HepG2 (cell line): ENCODE data around the gene SYPL1. TPM values are rescaled to one million over a fixed set of nuclear protein-coding genes. Genes with fewer than 3 reads are reported as not detected.

ENCODE experiments used
- ATAC-seq: fragments of 200-7000 bp; cut with Tn5 transposase; 3 replicates; pipeline ENCODE4 v1.9.1; 2020; ENCODE audit warnings: mild to moderate bottlenecking, moderate library complexity
- BruUV-seq: library from RNA; stranded (reverse); fragments of 400-500 nt; replicated peaks from 2 replicates; lab custom pipeline; 2021; lab: Mats Ljungman, UMichigan
- CTCF ChIA-PET: fragments of 300-600 bp; formaldehyde crosslinking; extraction: SDS; loops from one replicate; lab custom pipeline; 2021; ENCODE audit warnings: low total read pairs, inconsistent platforms, low intra/inter-chr PET ratio; lab: Yijun Ruan, JAX
- POLR2A ChIA-PET: fragments of 350-600 bp; sonication (Branson Sonifier 250); formaldehyde crosslinking; loops from one replicate; lab custom pipeline; 2020; ENCODE audit warnings: antibody characterized with exemption, inconsistent platforms; lab: Yijun Ruan, JAX
- DNase-seq: peaks from one replicate; pipeline ENCODE4 v3.0.0-alpha.2; 2015; ENCODE audit warnings: low spot score
- FAIRE-seq: peaks from 3 replicates; lab custom pipeline; 2011; peaks lifted over from hg19 to GRCh38; lab: Jason Lieb, UNC
- H2AFZ ChIP-seq: one replicate; pipeline ENCODE4 v1.6.1; 2011; ENCODE audit warnings: low read length, inconsistent platforms
- H3K27ac ChIP-seq: fragments of 300-600 bp; 3 replicates; pipeline ENCODE4 v1.8.0; 2011; ENCODE audit warnings: mixed run types, mild to moderate bottlenecking, mixed read lengths, low read length, inconsistent platforms; ENCODE audit not compliant: insufficient read depth; ENCODE audit errors: extremely low read length
- H3K27me3 ChIP-seq, 2 experiments: fragments of 200-600 bp in 1 of 2; 2 replicates in 1 of 2; 3 replicates in 1 of 2; pipeline versions ENCODE4 v1.6.0 to v1.8.0; 2011; ENCODE audit warnings: low read length in 2 of 2, mild to moderate bottlenecking in 2 of 2, moderate library complexity in 2 of 2, inconsistent platforms in 1 of 2; ENCODE audit not compliant: insufficient read depth in 2 of 2, control insufficient read depth in 1 of 2
- H3K36me3 ChIP-seq, 2 experiments: fragments of 200-600 bp in 1 of 2; replicated peaks in 1 of 2; 2 replicates in 1 of 2; 3 replicates in 1 of 2; pipeline versions ENCODE4 v1.5.1 to v1.8.0; 2011; ENCODE audit warnings: low read length in 2 of 2, inconsistent platforms in 1 of 2; ENCODE audit not compliant: insufficient read depth in 2 of 2, control insufficient read depth in 1 of 2
- H3K4me1 ChIP-seq: 2 replicates; pipeline ENCODE4 v1.5.1; 2012; ENCODE audit warnings: low read length, inconsistent platforms; ENCODE audit not compliant: insufficient read depth
- H3K4me2 ChIP-seq: 2 replicates; pipeline ENCODE4 v1.6.0; 2011; ENCODE audit warnings: low read depth, low read length, inconsistent platforms
- H3K4me3 ChIP-seq, 3 experiments: fragments of 200-600 bp in 1 of 3; sonication (generic), shearing (Covaris generic) in 1 of 3; replicated peaks in 1 of 3; 2 replicates each; pipeline ENCODE4 v1.5.1; 2011 to 2016; ENCODE audit warnings: low read length in 3 of 3, inconsistent platforms in 2 of 3, low read depth in 2 of 3, mild to moderate bottlenecking in 2 of 3, control low read depth in 1 of 3, mixed read lengths in 1 of 3; ENCODE audit not compliant: insufficient read depth in 1 of 3
- H3K79me2 ChIP-seq: one replicate; pipeline ENCODE4 v1.6.1; 2011; ENCODE audit warnings: low read length, inconsistent platforms; ENCODE audit not compliant: insufficient read depth
- H3K9ac ChIP-seq: 2 replicates; pipeline ENCODE4 v1.6.0; 2011; ENCODE audit warnings: mild to moderate bottlenecking, low read depth, low read length, inconsistent platforms; ENCODE audit not compliant: insufficient read depth
- H3K9me3 ChIP-seq: 2 replicates; pipeline ENCODE4 v1.5.1; 2012; ENCODE audit warnings: mild to moderate bottlenecking, low read length
- H4K20me1 ChIP-seq: 2 replicates; pipeline ENCODE4 v1.6.0; 2011; ENCODE audit warnings: inconsistent platforms, mild to moderate bottlenecking, low read length, moderate library complexity; ENCODE audit not compliant: insufficient read depth
- ARNT ChIP-seq: fragments of 450-650 bp; IDR thresholded peaks from 2 replicates; pipeline ENCODE4 v1.6.1; 2017
- CBX2 ChIP-seq, 2 experiments: fragments of 200-600 bp in 1 of 2; sonication (generic); formaldehyde crosslinking in 1 of 2; IDR thresholded peaks; 2 replicates each; pipeline versions ENCODE4 v1.7.0 to v1.8.1; 2018 to 2022; ENCODE audit warnings: low read depth in 2 of 2, low read length in 1 of 2, mild to moderate bottlenecking in 1 of 2, missing genetic modification reagents in 1 of 2
- ELF1 ChIP-seq: sonication (generic); formaldehyde crosslinking; IDR thresholded peaks from 2 replicates; pipeline ENCODE4 v1.4.0; 2020; ENCODE audit warnings: missing genetic modification reagents
- ELF3 ChIP-seq: IDR thresholded peaks from 2 replicates; pipeline ENCODE4 v1.6.1; 2016; ENCODE audit warnings: missing genetic modification reagents, missing compliant biosample characterization
- NR2F6 ChIP-seq, 2 experiments: IDR thresholded peaks; 2 replicates each; pipeline ENCODE4 v1.6.1; 2016; ENCODE audit warnings: antibody characterized with exemption in 1 of 2, mild to moderate bottlenecking in 1 of 2
- POLR2AphosphoS5 ChIP-seq: IDR thresholded peaks from 2 replicates; pipeline ENCODE4 v1.6.1; 2012; ENCODE audit warnings: low read depth, low read length
- RAD51 ChIP-seq: fragments of 450-650 bp; IDR thresholded peaks from 2 replicates; pipeline ENCODE4 v1.6.1; 2016; ENCODE audit warnings: borderline replicate concordance
- SRSF1 ChIP-seq: fragments of 200-400 bp; formaldehyde crosslinking; optimal IDR thresholded peaks from 2 replicates; pipeline ENCODE3; 2017; ENCODE audit warnings: mild to moderate bottlenecking, low read depth, low read length, moderate library complexity
- STAG1 ChIP-seq: sonication (generic); formaldehyde crosslinking; IDR thresholded peaks from 2 replicates; pipeline ENCODE4 v1.4.0; 2020; ENCODE audit warnings: missing genetic modification reagents
- ZNF607 ChIP-seq: sonication (generic); formaldehyde crosslinking; IDR thresholded peaks from 2 replicates; pipeline ENCODE4 v1.5.1; 2020; ENCODE audit warnings: missing genetic modification reagents, mild to moderate bottlenecking, borderline replicate concordance
- WGBS: methylation state at CpG from one replicate; pipeline ENCODE4 v1.1.6; 2017; ENCODE audit warnings: low lambda C conversion rate; 5-methylcytosine and 5-hydroxymethylcytosine counted together
- in situ Hi-C: cut with HindIII; loops from 2 replicates; pipeline ENCODE4 v1.10.0; 2017; ENCODE audit warnings: low pct_unique_long_range_greater_than_20kb; ENCODE audit not compliant: extremely low pct_ligation_motif_present
- intact Hi-C: fragments of 100-400 bp; cut with micrococcal nuclease; formaldehyde crosslinking; loops from one replicate; pipeline ENCODE4 v1.10.0; 2022; ENCODE audit not compliant: unreplicated experiment
- polyA plus RNA-seq, 8 experiments: library from polyadenylated mRNA; depleted of rRNA in 3 of 8; stranded (reverse) in 7 of 8; unstranded in 1 of 8; fragments of >200 nt; fragmentation: Illumina TruSeq in 4 of 8; extraction: Trizol in 4 of 8; gene quantifications; 2 replicates each; pipeline versions ENCODE4 v1.2.1 to v1.2.3, GENCODE V29; 2011 to 2016; ENCODE audit warnings: low read depth in 4 of 8, missing spikeins in 1 of 8, mixed read lengths in 1 of 8; ENCODE audit not compliant: insufficient read depth in 1 of 8
- total RNA-seq, 5 experiments: library from RNA; depleted of rRNA; stranded (reverse); fragments of >200 nt; fragmentation: Illumina TruSeq; extraction: Trizol; gene quantifications; 2 replicates each; pipeline ENCODE4 v1.2.3, GENCODE V29; 2016; ENCODE audit warnings: low read depth in 1 of 5
- TF ChIP-seq, protein P1 (sequence below): sonication (generic); formaldehyde crosslinking; IDR thresholded peaks from 2 replicates; pipeline ENCODE4 v1.5.0; 2020; ENCODE audit warnings: missing genetic modification reagents

The SYPL1 gene
- total and polyA plus RNA-seq, 2 of the 13 experiments (the other 11 are each of a cell fraction or from before 2014, with no cell fraction given) = 27.5 to 40.2 TPM

- POLR2A ChIA-PET = no interaction called here
- no peak for ATAC-seq
- in situ Hi-C loops = no loop called here
These were observed 66.5 kb downstream of the SYPL1 start for GRCh38 chr7:106045586-106045985.

GRCh38 chr7:106045139-106045538 is 67.0 kb downstream of the SYPL1 start:
- H3K9me3 ChIP-seq = no peaks in the 10 kb centered on the region
- POLR2A ChIA-PET = no interaction called here
- intact Hi-C loops (no loop called here), in situ Hi-C loops (no loop called here)
- H3K9ac ChIP-seq = no peak overlapping the region
- CTCF ChIA-PET = no interaction called here
- H3K79me2 ChIP-seq = no peaks in the 10 kb centered on the region
- no peaks in the 10 kb centered on the region for H3K36me3 ChIP-seq
- FAIRE-seq (no peak), ATAC-seq (no peak), DNase-seq (no peak)
- 0% methylated on average over 2 of the region's 2 CpGs for WGBS
- no peak overlapping the region for H2AFZ ChIP-seq
- H3K27me3 ChIP-seq = peaks cover 0 to 18% of the 10 kb centered on the region in 2 experiments
- peaks cover 20% of the 10 kb centered on the region for H3K4me1 ChIP-seq
- no peak overlapping the region for H3K4me3 ChIP-seq
- H3K27ac ChIP-seq = no peak overlapping the region
- H4K20me1 ChIP-seq = no peaks in the 10 kb centered on the region
- TF ChIP-seq STAG1 (CRISPR knock-in tag) (no peak), SRSF1 (no peak), CBX2 (IDR thresholded peaks at IDR 0.05; ENCODE audit: low read depth, low read length) (no peak), CBX2 (CRISPR knock-in tag; IDR thresholded peaks at IDR 0.05; ENCODE audit: low read depth) (no peak), POLR2AphosphoS5 (no peak), NR2F6 (IDR thresholded peaks at IDR 0.05) (no peak), NR2F6 (CRISPR knock-in tag; IDR thresholded peaks at IDR 0.05) (no peak), RAD51 (no peak), ARNT (no peak), ZNF607 (CRISPR knock-in tag) (no peak), ELF3 (CRISPR knock-in tag) (no peak)
- TF ChIP-seq, protein P1, sequence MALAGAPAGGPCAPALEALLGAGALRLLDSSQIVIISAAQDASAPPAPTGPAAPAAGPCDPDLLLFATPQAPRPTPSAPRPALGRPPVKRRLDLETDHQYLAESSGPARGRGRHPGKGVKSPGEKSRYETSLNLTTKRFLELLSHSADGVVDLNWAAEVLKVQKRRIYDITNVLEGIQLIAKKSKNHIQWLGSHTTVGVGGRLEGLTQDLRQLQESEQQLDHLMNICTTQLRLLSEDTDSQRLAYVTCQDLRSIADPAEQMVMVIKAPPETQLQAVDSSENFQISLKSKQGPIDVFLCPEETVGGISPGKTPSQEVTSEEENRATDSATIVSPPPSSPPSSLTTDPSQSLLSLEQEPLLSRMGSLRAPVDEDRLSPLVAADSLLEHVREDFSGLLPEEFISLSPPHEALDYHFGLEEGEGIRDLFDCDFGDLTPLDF (CRISPR knock-in tag) = no peak
- H3K4me2 ChIP-seq = no peak overlapping the region
- BruUV-seq = no TSS peak

More at GRCh38 chr7:106045586-106045985, 66.5 kb downstream of the SYPL1 start:
- Histone ChIP-seq H3K9ac (no peak overlapping the region), H3K27me3 (peaks cover 0 to 18% of the 10 kb centered on the region in 2 experiments), H3K27ac (no peak overlapping the region), H4K20me1 (no peaks in the 10 kb centered on the region), H3K9me3 (no peaks in the 10 kb centered on the region), H3K36me3 (no peaks in the 10 kb centered on the region), H3K79me2 (no peaks in the 10 kb centered on the region), H3K4me2 (no peak overlapping the region), H3K4me1 (peaks cover 25% of the 10 kb centered on the region), H3K4me3 (no peak overlapping the region), H2AFZ (no peak overlapping the region)
- intact Hi-C loops = no loop called here
- no peak for TF ChIP-seq ELF1 (CRISPR knock-in tag)
- FAIRE-seq = no peak
- no peak for DNase-seq
- CTCF ChIA-PET = no interaction called here
- no TSS peak for BruUV-seq
- 6% methylated on average over 1 of the region's 1 CpG for WGBS
